B cell (primary cell): ENCODE data around the gene SPINK1.

Experiments
- EZH2 ChIP-seq: IDR thresholded peaks from 2 replicates; pipeline ENCODE4 v1.6.1; 2012; ENCODE audit warnings: borderline replicate concordance, low read depth, mild to moderate bottlenecking, moderate library complexity, low read length; ENCODE audit not compliant: insufficient read depth, poor library complexity, severe bottlenecking
- TF ChIP-seq, protein P1 (sequence below): fragments of 200-600 bp; IDR thresholded peaks from one replicate; pipeline ENCODE4 v1.8.0; 2022; ENCODE audit warnings: antibody characterized with exemption, mild to moderate bottlenecking

DNA sequence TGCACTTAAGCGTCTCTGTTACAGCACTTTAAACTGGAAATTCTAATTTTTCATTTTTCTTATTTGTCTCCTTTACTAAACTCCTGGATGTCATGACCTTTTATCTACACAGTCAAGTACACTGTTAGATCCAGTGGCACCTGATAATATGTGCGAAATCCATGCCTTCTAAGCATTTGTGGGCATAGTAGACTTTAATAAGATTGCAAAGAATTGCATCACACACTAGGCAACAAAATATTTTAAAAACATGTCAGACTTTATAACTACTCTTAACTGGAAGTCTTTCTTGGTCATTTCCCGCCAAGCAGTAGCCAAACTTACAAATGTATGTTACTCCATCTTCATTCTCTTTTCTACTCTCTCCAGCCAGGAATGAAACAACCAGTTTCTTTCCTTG lies 5.0 kb upstream of the SPINK1 start:
- TF ChIP-seq, protein P1, sequence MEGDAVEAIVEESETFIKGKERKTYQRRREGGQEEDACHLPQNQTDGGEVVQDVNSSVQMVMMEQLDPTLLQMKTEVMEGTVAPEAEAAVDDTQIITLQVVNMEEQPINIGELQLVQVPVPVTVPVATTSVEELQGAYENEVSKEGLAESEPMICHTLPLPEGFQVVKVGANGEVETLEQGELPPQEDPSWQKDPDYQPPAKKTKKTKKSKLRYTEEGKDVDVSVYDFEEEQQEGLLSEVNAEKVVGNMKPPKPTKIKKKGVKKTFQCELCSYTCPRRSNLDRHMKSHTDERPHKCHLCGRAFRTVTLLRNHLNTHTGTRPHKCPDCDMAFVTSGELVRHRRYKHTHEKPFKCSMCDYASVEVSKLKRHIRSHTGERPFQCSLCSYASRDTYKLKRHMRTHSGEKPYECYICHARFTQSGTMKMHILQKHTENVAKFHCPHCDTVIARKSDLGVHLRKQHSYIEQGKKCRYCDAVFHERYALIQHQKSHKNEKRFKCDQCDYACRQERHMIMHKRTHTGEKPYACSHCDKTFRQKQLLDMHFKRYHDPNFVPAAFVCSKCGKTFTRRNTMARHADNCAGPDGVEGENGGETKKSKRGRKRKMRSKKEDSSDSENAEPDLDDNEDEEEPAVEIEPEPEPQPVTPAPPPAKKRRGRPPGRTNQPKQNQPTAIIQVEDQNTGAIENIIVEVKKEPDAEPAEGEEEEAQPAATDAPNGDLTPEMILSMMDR, result no peak
- no peak for TF ChIP-seq EZH2
